Activated CD8-positive, alpha-beta T cell treated with anti-CD3 and anti-CD28 coated beads for 36 hours (primary cell): Measurements from ENCODE around the gene COL20A1. TPM values are rescaled to one million over a fixed set of nuclear protein-coding genes. Genes with fewer than 3 reads are reported as not detected.

Experiments used
- ATAC-seq: fragments of 200-7000 bp; cut with Tn5 transposase; one replicate; pipeline ENCODE4 v1.10.0; 2021; ENCODE audit warnings: mild to moderate bottlenecking, moderate library complexity
- CTCF ChIA-PET: fragments of 350-600 bp; sonication (Branson Sonifier 250); formaldehyde crosslinking; loops from one replicate; lab custom pipeline; 2021; ENCODE audit warnings: antibody characterized with exemption; lab: Charles Lee
- POLR2A ChIA-PET: fragments of 350-600 bp; sonication (Branson Sonifier 250); formaldehyde crosslinking; loops from one replicate; lab custom pipeline; 2021; ENCODE audit warnings: antibody characterized with exemption; lab: Charles Lee
- DNase-seq: peaks from one replicate; pipeline ENCODE4 v3.0.0-alpha.2; 2020
- H3K27ac Mint-ChIP-seq: one replicate; pipeline ENCODE4 v1.8.0; 2021; ENCODE audit warnings: mild to moderate bottlenecking, mixed read lengths
- H3K27me3 Mint-ChIP-seq: one replicate; pipeline ENCODE4 v1.8.0; 2021; ENCODE audit warnings: mixed read lengths
- H3K36me3 Mint-ChIP-seq: one replicate; pipeline ENCODE4 v1.8.0; 2021; ENCODE audit warnings: low read depth, mixed read lengths
- H3K4me1 Mint-ChIP-seq: one replicate; pipeline ENCODE4 v1.8.0; 2021; ENCODE audit warnings: low read depth, mixed read lengths
- H3K4me3 Mint-ChIP-seq: one replicate; pipeline ENCODE4 v1.8.0; 2021; ENCODE audit warnings: mild to moderate bottlenecking, moderate library complexity, mixed read lengths
- H3K9me3 Mint-ChIP-seq: one replicate; pipeline ENCODE4 v1.8.0; 2021; ENCODE audit warnings: mixed read lengths
- intact Hi-C: fragments of 100-400 bp; cut with micrococcal nuclease; formaldehyde crosslinking; loops from one replicate; pipeline ENCODE4 v1.10.0; 2022
- total RNA-seq, 2 experiments: library from RNA; stranded (reverse); gene quantifications; one replicate each; pipeline ENCODE4 v1.2.3, GENCODE V29; 2021
- TF ChIP-seq, protein P1 (sequence below): fragments of 200-600 bp; IDR thresholded peaks from one replicate; pipeline ENCODE4 v1.8.0; 2022; ENCODE audit warnings: antibody characterized with exemption, mild to moderate bottlenecking

Gene COL20A1
- total RNA-seq, 2 experiments from 2014 or later, result 0.04 TPM; not detected in 1

DNA sequence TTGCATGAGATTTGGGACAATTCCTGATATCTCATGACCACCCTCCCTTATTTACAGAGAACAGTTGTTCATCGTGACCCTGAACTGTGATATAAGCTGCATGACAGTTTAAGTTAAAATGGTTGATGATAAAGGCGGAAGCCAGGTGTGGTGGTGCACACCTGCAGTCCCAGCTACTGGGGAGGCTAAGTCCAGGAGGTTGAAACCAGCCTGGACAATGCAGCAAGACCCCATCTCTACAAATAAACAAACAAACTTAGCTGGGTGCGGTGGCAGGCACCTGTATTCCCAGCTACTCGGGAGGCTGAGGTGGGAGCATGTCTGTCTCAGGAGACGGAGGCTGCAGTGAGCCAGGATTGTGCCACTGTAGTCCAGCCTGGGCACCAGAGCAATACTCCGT is 24.1 kb downstream of the COL20A1 start:
- TF ChIP-seq, protein P1, sequence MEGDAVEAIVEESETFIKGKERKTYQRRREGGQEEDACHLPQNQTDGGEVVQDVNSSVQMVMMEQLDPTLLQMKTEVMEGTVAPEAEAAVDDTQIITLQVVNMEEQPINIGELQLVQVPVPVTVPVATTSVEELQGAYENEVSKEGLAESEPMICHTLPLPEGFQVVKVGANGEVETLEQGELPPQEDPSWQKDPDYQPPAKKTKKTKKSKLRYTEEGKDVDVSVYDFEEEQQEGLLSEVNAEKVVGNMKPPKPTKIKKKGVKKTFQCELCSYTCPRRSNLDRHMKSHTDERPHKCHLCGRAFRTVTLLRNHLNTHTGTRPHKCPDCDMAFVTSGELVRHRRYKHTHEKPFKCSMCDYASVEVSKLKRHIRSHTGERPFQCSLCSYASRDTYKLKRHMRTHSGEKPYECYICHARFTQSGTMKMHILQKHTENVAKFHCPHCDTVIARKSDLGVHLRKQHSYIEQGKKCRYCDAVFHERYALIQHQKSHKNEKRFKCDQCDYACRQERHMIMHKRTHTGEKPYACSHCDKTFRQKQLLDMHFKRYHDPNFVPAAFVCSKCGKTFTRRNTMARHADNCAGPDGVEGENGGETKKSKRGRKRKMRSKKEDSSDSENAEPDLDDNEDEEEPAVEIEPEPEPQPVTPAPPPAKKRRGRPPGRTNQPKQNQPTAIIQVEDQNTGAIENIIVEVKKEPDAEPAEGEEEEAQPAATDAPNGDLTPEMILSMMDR, result no peak
- intact Hi-C loops, result no loop called here
- POLR2A ChIA-PET, result no interaction called here
- DNase-seq, result no peak
- H3K36me3 Mint-ChIP-seq, result no peaks in the 10 kb centered on the region
- ATAC-seq, result no peak
- H3K4me1 Mint-ChIP-seq, result no peaks in the 10 kb centered on the region
- H3K9me3 Mint-ChIP-seq, result no peaks in the 10 kb centered on the region
- no peak overlapping the region for H3K27ac Mint-ChIP-seq
- H3K4me3 Mint-ChIP-seq, result no peak overlapping the region
- CTCF ChIA-PET, result interaction anchor here (1.4 kb wide), 1 partner anchor 65 kb away, joined by 5 read pairs; no protein-coding TSS in a partner anchor
- H3K27me3 Mint-ChIP-seq, result no peaks in the 10 kb centered on the region

- no peaks in the 10 kb centered on the region for H3K27me3 Mint-ChIP-seq
- DNase-seq (no peak), ATAC-seq (no peak)
- POLR2A ChIA-PET, result no interaction called here
- H3K4me3 Mint-ChIP-seq, result no peak overlapping the region
- CTCF ChIA-PET, result interaction anchor here (1.4 kb wide), 1 partner anchor 65 kb away, joined by 5 read pairs; no protein-coding TSS in a partner anchor
- no peaks in the 10 kb centered on the region for H3K36me3 Mint-ChIP-seq
- TF ChIP-seq, protein P1, result no peak
- H3K27ac Mint-ChIP-seq, result no peak overlapping the region
- H3K4me1 Mint-ChIP-seq, result no peaks in the 10 kb centered on the region
- H3K9me3 Mint-ChIP-seq, result no peaks in the 10 kb centered on the region
- intact Hi-C loops, result no loop called here
Observed at GRCh38 chr20:63317601-63318291, 24.8 kb downstream of the COL20A1 start.

- Mint-ChIP-seq H3K9me3 (no peaks in the 10 kb centered on the region), H3K4me3 (no peak overlapping the region), H3K4me1 (no peaks in the 10 kb centered on the region), H3K27me3 (no peaks in the 10 kb centered on the region), H3K27ac (no peak overlapping the region), H3K36me3 (no peaks in the 10 kb centered on the region)
- intact Hi-C loops, result no loop called here
- no peak for DNase-seq
- no peak for ATAC-seq
- CTCF ChIA-PET, result no interaction called here
- TF ChIP-seq, protein P1, result no peak
- POLR2A ChIA-PET, result interaction anchor here (0.6 kb wide), 1 partner anchor 11 kb away, joined by 3 read pairs; no protein-coding TSS in a partner anchor
Observed at GRCh38 chr20:63318391-63319163, 25.6 kb downstream of the COL20A1 start.

GRCh38 chr20:63319164-63320040 is 26.4 kb downstream of the COL20A1 start:
- POLR2A ChIA-PET, result interaction anchor here (0.6 kb wide), 1 partner anchor 12 kb away, joined by 3 read pairs; no protein-coding TSS in a partner anchor

More at GRCh38 chr20:63319164-63320040, 26.4 kb downstream of the COL20A1 start:
- DNase-seq, result no peak
- intact Hi-C loops, result no loop called here
- no peak for ATAC-seq
- TF ChIP-seq, protein P1, result no peak
- Mint-ChIP-seq H3K27me3 (no peaks in the 10 kb centered on the region), H3K36me3 (no peaks in the 10 kb centered on the region), H3K9me3 (no peaks in the 10 kb centered on the region), H3K4me3 (no peak overlapping the region), H3K27ac (no peak overlapping the region), H3K4me1 (no peaks in the 10 kb centered on the region)
- CTCF ChIA-PET, result no interaction called here
